Neural cell (in vitro differentiated cells): Measurements from ENCODE around the gene DUS2. TPM values are rescaled to one million over a fixed set of nuclear protein-coding genes. Genes with fewer than 3 reads are reported as not detected.

Experiments used
- H2AFZ ChIP-seq: fragments of 200-600, 300-800 bp; sonication (generic), shearing (Covaris generic); 2 replicates; pipeline ENCODE4 v1.6.0; 2014; ENCODE audit warnings: low read depth, mild to moderate bottlenecking, antibody characterized with exemption, low read length, moderate library complexity
- H3F3A ChIP-seq: fragments of 200-600 bp; shearing (Covaris generic); 2 replicates; pipeline ENCODE4 v1.6.1; 2016; ENCODE audit warnings: mild to moderate bottlenecking, moderate library complexity, mixed read lengths, antibody characterized with exemption, low read length; ENCODE audit not compliant: insufficient read depth, poor library complexity, severe bottlenecking
- H3K27ac ChIP-seq: fragments of 200-600, 300-800 bp; sonication (generic), shearing (Covaris generic); 2 replicates; pipeline ENCODE4 v1.5.1; 2014; ENCODE audit warnings: mild to moderate bottlenecking, low read length, moderate library complexity
- H3K27me3 ChIP-seq: fragments of 300-800, 200-600 bp; sonication (generic), shearing (Covaris generic); 2 replicates; pipeline ENCODE4 v1.6.0; 2014; ENCODE audit warnings: mild to moderate bottlenecking, low read depth, low read length, moderate library complexity; ENCODE audit not compliant: insufficient read depth
- H3K36me3 ChIP-seq: fragments of 300-800, 200-600 bp; sonication (generic), shearing (Covaris generic); 2 replicates; pipeline ENCODE4 v1.5.1; 2014; ENCODE audit warnings: mild to moderate bottlenecking, antibody characterized with exemption, low read length, moderate library complexity; ENCODE audit not compliant: insufficient read depth
- H3K4me2 ChIP-seq: fragments of 300-800, 200-600 bp; sonication (generic), shearing (Covaris generic); 2 replicates; pipeline ENCODE4 v1.6.0; 2014; ENCODE audit warnings: mild to moderate bottlenecking, low read length
- H3K4me3 ChIP-seq: fragments of 300-800, 200-600 bp; sonication (generic), shearing (Covaris generic); 2 replicates; pipeline ENCODE4 v1.5.1; 2014; ENCODE audit warnings: mild to moderate bottlenecking, low read length, moderate library complexity
- H3K79me2 ChIP-seq: fragments of 200-600 bp; shearing (Covaris generic); replicated peaks from 2 replicates; pipeline ENCODE4 v1.6.0; 2014; ENCODE audit warnings: mild to moderate bottlenecking, low read length, moderate library complexity; ENCODE audit not compliant: insufficient read depth
- H3K9ac ChIP-seq: fragments of 300-800, 200-600 bp; sonication (generic), shearing (Covaris generic); 2 replicates; pipeline ENCODE4 v1.6.1; 2016; ENCODE audit warnings: mild to moderate bottlenecking, low read length, mixed read lengths
- H3K9me2 ChIP-seq: fragments of 200-600 bp; shearing (Covaris generic); 2 replicates; pipeline ENCODE4 v1.6.1; 2016; ENCODE audit warnings: mild to moderate bottlenecking, low read length, mixed read lengths; ENCODE audit not compliant: insufficient read depth
- H3K9me3 ChIP-seq: fragments of 200-600, 300-800 bp; sonication (generic), shearing (Covaris generic); 2 replicates; pipeline ENCODE4 v1.6.1; 2016; ENCODE audit warnings: mild to moderate bottlenecking, mixed run types, low read length, moderate library complexity, mixed read lengths
- H4K20me1 ChIP-seq: fragments of 200-600 bp; shearing (Covaris generic); 2 replicates; pipeline ENCODE4 v1.6.1; 2016; ENCODE audit warnings: mild to moderate bottlenecking, mixed run types; ENCODE audit not compliant: insufficient read depth
- CTCF ChIP-seq: fragments of 450-650 bp; IDR thresholded peaks from 2 replicates; pipeline ENCODE4 v1.5.1; 2014; ENCODE audit warnings: antibody characterized with exemption, mild to moderate bottlenecking, moderate library complexity; ENCODE audit not compliant: poor library complexity, severe bottlenecking
- EP300 ChIP-seq: fragments of 450-650 bp; conservative IDR thresholded peaks from 2 replicates; pipeline ENCODE4 v1.6.1; 2014; ENCODE audit warnings: antibody characterized with exemption, mild to moderate bottlenecking, moderate library complexity; ENCODE audit not compliant: poor library complexity, severe bottlenecking
- EZH2 ChIP-seq: fragments of 200-600, 300-800 bp; shearing (Covaris generic), sonication (generic); IDR thresholded peaks from 2 replicates; pipeline ENCODE4 v1.6.1; 2014; ENCODE audit warnings: antibody characterized with exemption, low read length, borderline replicate concordance, mild to moderate bottlenecking; ENCODE audit not compliant: insufficient read depth, poor library complexity, severe bottlenecking
- MXI1 ChIP-seq: fragments of 450-650 bp; conservative IDR thresholded peaks from 2 replicates; pipeline ENCODE4 v1.6.1; 2014; ENCODE audit warnings: antibody characterized with exemption, mild to moderate bottlenecking; ENCODE audit not compliant: poor library complexity, severe bottlenecking
- POLR2AphosphoS5 ChIP-seq: IDR thresholded peaks from 2 replicates; pipeline ENCODE4 v1.6.1; 2012
- RAD21 ChIP-seq: fragments of 450-650 bp; conservative IDR thresholded peaks from 2 replicates; pipeline ENCODE4 v1.6.1; 2014; ENCODE audit warnings: antibody characterized with exemption, mild to moderate bottlenecking, moderate library complexity
- REST ChIP-seq: IDR thresholded peaks from 2 replicates; pipeline ENCODE4 v1.6.1; 2012; ENCODE audit warnings: borderline replicate concordance
- SMC3 ChIP-seq: fragments of 450-650 bp; conservative IDR thresholded peaks from 2 replicates; pipeline ENCODE4 v1.6.1; 2014; ENCODE audit warnings: antibody characterized with exemption, mild to moderate bottlenecking, moderate library complexity; ENCODE audit not compliant: poor library complexity
- TAF1 ChIP-seq: IDR thresholded peaks from 2 replicates; pipeline ENCODE4 v1.6.1; 2012; ENCODE audit warnings: low read depth
- polyA minus RNA-seq: library from RNA; depleted of rRNA, polyadenylated mRNA; stranded (reverse); fragments of >200 nt; gene quantifications from 2 replicates; pipeline ENCODE4 v1.2.3, GENCODE V29; 2014
- polyA plus RNA-seq: library from polyadenylated mRNA; depleted of rRNA; stranded (reverse); fragments of >200 nt; gene quantifications from 2 replicates; pipeline ENCODE4 v1.2.3, GENCODE V29; 2014

The DUS2 gene
- 22.4 and 22.8 TPM in 2 replicates for polyA plus RNA-seq
- 16.3 and 21.1 TPM in 2 replicates for polyA minus RNA-seq

GRCh38 chr16:68022728-68023537, at the start of gene DUS2, which contains the start of gene DDX28:
DUS2 (plus strand) TSS chr16:68023284; CDS start chr16:68038024, 14,740 bp downstream.
DDX28 (minus strand) TSS chr16:68023232; CDS start chr16:68023202, 30 bp downstream.
- peak within 1 kb of the TSS; percentile 78 for H2AFZ ChIP-seq
- H3K9me2 ChIP-seq = no peaks in the 10 kb centered on the region
- H3F3A ChIP-seq = no peaks in the 10 kb centered on the region
- peak within 1 kb of the TSS; percentile 87 for H3K4me2 ChIP-seq
- peak within 1 kb of the TSS; percentile 78 for H3K9ac ChIP-seq
- H3K4me3 ChIP-seq = peak within 1 kb of the TSS; percentile 100
- H3K27ac ChIP-seq = peak within 1 kb of the TSS; percentile 74
- H3K9me3 ChIP-seq = no peaks in the 10 kb centered on the region
- TF ChIP-seq REST (no peak), MXI1 (peak; percentile 99), RAD21 (no peak), EZH2 (no peak), POLR2AphosphoS5 (peak; percentile 97), SMC3 (peak; percentile 39), CTCF (no peak), TAF1 (peak; percentile 29), EP300 (peak; percentile 61)
- peaks cover 13% of the 10 kb centered on the region for H3K79me2 ChIP-seq
- no peaks in the 10 kb centered on the region for H3K36me3 ChIP-seq
- H4K20me1 ChIP-seq = no peaks in the 10 kb centered on the region
- H3K27me3 ChIP-seq = no peaks in the 10 kb centered on the region

GRCh38 chr16:67975321-67976105, 47.6 kb upstream of the DUS2 start:
- H3K36me3 ChIP-seq = no peaks in the 10 kb centered on the region
- H3K4me3 ChIP-seq = no peak overlapping the region
- no peak for TF ChIP-seq CTCF
- no peak for TF ChIP-seq SMC3
- TF ChIP-seq RAD21 = no peak
- TF ChIP-seq EP300 = no peak
- no peak for TF ChIP-seq REST
- no peak for TF ChIP-seq MXI1
- TF ChIP-seq EZH2 = no peak
- TF ChIP-seq POLR2AphosphoS5 = no peak
- no peak for TF ChIP-seq TAF1
- H2AFZ ChIP-seq = no peak overlapping the region
- no peak overlapping the region for H3K4me2 ChIP-seq
- no peak overlapping the region for H3K9ac ChIP-seq
- no peaks in the 10 kb centered on the region for H3F3A ChIP-seq
- H3K27ac ChIP-seq = no peak overlapping the region
- no peaks in the 10 kb centered on the region for H4K20me1 ChIP-seq
- no peaks in the 10 kb centered on the region for H3K9me2 ChIP-seq
- H3K9me3 ChIP-seq = no peaks in the 10 kb centered on the region
- H3K79me2 ChIP-seq = no peaks in the 10 kb centered on the region
- H3K27me3 ChIP-seq = no peaks in the 10 kb centered on the region
